GM18858 (cell line): ENCODE data around the gene C6orf89.
"Not testable (repeated sequence)": the region's sequence is repeated elsewhere in the genome, so short reads cannot be mapped to it uniquely, and the experiment has no call there.

Experiments used
- ATAC-seq: cut with Tn5 transposase; IDR thresholded peaks from one replicate; pipeline ENCODE4 v1.9.1; 2021; ENCODE audit not compliant: unreplicated experiment

C6orf89 gene

DNA sequence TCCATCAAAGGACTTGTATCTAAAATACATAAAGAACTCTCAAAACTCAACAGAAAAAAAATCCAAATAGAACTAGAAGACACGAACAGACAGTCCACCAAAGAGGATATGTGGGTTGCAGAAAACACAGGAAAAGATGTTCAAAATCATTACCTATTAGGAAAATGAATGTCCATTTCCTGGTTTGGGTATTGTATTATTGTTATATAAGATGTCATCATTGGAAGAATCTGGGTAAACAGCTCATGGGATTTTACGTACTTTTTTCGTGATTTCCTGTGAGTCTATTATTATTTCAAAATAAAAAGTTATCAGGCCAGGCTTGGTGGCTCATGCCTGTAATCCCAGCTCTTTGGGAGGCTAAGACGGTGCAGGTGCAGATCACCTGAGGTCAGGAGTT lies 59.5 kb downstream of the C6orf89 start:
- no peak for ATAC-seq

DNA sequence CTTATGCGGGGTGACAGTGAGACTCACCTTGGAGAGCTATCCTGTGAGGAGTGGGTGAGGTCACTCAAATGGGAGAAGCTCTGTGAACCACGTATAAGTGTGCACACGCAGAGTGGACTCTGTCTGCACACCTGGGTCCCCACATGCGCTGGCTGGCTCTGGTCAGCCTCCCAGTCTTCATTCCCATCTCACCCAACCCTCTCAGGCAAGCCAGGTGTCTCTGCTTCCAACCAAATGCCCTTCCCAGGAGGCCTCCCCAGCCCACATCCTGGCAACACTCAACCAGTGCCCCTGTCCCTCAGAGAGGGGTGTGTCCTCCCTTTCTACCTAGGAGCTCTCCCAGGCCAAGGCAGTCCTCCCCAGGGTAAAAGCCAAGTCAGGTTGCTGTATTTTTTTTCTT lies 60.8 kb downstream of the C6orf89 start:
- ATAC-seq, result no peak

DNA sequence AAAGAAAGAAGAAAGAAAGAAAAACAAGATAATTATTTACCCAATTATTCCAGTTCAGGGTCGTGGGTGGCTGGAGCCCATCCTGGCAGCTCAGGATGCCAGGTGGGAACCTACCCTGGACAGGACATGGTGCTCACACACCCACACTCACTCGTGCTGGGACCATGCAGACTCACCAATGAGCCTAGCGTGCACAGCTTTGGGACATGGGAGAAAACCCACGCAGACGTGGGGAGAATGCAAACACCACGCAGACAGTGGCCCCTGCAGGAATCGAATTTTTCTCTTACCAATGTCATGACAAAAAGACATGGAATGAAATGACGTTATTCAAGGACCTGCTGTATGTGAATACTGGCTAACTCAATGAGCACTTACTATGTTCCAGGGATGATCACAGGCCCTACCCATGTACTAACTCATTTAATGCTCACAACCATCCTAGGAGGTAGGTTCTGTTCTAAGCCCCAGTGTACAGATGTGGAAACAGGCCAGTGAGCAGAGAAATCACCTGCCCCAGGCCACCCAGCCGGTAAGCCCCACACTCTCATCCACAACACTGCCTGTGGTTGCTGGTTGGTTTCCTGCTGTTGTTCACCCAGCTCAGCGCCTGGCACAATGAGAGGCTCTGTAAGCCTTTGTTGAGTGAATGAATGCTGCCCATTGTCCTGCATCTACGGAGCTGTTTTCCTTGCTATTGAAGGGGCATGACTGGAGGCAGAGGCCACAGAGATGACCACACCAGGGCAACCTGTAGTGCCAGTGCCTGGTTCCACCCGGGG lies 62.0 kb downstream of the C6orf89 start:
- no peak for ATAC-seq

DNA sequence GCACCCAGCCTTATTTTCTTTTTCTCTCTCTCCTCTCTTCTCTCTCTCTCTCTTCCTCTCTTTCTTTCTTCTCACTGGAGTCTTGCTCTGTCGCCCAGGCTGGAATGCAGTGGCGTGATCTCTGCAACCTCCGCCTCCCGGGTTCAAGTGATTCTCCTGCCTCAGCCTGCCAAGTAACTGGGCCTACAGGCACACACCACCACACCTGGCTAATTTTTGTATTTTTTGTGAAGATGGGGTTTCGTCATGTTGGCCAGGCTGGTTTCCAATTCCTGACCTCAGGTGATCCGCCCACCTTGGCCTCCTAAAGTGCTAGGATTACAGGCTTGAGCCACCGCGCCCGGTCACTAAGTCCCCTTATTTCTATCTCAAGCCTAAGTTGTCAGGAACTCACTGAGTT lies 63.3 kb downstream of the C6orf89 start:
- not testable (repeated sequence) for ATAC-seq

DNA sequence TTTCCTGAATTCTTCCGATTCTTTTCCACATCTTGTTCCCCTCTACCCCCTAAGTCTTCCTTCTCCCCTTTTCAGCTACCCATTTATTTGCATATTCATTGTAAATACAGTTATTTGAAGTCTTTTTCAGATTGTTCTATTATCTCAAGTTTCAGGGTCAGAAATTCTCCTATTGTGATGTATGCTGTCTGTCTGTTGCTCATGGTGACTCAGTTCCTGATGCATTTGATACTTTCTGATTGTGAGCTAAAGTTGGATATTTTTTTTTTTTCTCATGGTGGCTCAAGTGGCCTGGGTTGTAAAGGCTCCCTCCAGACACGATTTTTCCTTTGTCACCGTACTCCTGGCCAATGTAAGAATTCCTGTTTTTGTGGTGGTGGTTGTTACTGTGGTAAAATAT lies 63.9 kb downstream of the C6orf89 start:
- no peak for ATAC-seq

DNA sequence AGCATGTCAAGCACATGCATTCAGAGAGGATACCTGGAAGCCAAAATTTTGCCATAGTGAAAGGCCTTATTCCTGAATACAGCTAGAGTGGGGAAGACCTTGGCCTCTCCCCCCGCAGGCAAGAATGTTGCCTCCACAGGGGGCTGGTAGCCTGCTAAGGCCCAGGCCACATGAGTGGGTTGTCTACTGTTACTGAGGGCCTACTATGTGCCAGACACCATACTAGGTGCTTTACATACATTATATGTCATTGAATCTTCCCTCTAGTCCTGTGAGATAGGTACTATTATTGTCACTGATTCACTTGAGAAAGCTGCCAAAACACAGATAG lies 68.1 kb downstream of the C6orf89 start:
- no peak for ATAC-seq

DNA sequence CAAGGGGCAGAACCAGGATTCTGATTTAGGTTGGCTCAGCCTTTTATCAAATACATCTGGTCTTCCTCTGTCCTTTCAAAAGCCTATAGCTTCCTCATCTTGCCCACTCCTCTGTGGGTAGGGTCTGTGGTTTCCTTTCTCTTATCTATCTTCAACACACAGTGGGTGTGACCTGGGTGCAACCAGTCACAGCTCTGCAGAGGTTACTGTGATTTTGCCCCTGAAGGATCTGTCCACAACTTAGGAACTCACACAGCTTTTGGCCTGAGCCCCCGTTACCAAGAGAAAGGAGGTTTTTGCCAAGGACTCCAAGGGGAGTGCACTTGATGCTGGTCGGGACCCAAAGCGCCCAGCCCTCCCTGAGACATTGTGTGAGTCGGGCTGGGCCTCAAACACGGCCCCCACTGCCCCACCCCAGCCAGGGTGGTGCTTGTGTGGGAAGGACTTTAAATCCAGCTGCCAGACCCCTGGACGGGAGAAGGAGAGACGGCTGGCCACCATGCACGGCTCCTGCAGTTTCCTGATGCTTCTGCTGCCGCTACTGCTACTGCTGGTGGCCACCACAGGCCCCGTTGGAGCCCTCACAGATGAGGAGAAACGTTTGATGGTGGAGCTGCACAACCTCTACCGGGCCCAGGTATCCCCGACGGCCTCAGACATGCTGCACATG lies 68.6 kb downstream of the C6orf89 start, which contains the start of gene PI16:
Gene PI16 (plus strand): TSS at position 477 of the 670 bp plus-strand sequence. CDS start 23 bp downstream, at position 500.
- no peak for ATAC-seq

DNA sequence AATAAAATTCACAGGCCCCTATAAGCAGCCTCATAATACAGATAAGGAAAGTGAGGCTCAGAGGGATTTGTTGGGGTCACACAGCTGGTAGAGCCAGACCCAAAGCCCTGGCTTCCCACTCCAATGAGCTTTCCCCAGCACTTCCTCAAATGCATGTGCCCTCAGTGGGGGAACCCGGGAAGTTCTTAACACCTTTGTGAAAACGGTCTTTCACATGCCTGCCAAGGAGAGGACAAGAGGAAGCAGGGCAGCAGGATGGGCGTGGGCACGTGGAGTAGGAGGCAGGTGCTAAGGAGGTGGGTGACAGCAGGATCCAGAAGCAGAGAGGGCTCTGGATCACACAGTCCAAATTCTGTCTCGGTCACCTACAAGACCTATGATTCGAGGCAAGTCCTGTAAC lies 69.4 kb downstream of the C6orf89 start:
- ATAC-seq, result no peak

DNA sequence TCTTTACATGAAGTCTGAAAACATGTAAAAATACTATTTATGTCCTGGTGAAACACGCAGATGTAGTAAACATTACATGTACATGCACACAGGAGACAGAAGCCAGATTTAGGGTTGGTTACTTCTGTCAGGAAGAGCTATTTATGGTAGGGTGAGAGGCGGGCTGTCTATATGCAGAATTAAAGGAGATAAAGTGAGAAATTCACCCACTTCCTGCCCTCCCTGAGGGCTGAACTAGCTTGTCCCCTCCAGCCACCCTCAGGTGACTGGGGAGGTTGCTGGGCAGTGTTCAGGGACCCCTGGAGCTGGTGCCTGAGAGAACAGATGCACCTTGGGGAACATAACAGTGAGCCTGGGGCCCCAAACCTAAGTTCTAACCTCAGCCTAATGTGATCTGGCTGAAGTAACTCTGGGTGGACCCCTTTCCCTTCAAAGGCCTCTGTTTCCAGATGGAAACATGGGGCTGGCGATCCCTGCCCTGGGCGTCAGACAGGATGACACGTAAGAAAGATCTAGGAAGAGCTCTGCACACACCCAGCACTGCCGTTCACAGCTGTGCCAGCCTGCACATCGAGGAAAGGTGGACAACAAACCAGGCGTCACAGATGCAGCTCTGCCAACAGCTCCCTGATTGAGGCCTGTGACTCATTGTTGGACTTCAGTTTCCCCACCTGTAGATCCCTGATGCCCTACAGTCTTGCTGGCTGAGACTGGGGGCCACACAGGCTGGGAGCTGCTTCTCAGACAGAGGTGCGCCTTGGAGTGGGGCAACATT lies 70.1 kb downstream of the C6orf89 start:
- no peak for ATAC-seq

DNA sequence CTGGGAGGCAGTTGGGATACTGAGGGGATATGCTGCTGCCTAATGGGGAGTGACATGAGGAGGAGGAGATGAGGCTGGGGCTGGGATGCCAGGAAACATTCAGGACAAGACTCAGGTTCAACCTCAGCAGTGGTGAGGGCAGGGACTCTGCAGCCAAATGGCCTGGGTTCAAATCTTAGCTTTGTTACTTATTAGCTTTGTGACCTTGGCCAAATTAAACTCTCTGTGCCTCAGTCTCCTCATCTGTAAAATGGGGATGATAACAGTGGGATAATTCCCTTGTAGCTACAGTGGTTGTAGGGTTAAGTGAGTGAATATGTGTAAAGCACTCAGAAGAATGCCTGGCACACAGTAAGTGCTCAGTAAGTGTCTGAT lies 70.7 kb downstream of the C6orf89 start:
- no peak for ATAC-seq

DNA sequence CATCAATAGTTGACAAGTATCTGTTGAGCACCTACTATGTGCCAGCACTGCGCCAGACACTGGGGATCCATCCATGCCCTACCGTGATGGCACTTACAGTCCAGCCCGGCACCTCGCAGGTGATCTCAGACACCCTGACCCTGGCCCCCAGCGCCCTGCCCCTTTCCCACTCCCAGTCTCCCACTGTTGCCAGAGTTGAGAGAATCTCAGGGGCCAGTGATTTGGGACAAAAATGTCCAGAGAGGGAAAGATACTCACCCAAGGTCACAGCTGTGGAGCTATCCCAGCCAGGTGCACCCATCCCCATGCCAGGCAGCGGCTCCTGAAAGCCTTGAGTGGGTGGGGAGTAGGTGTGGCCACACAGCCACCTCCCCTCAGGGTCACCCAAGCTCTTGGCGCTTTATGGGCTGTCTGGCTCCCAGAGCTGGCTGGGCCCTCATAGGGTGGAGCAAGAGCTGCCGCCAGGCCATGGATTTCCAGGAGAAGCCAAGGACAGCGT lies 72.1 kb downstream of the C6orf89 start:
- ATAC-seq, result no peak

DNA sequence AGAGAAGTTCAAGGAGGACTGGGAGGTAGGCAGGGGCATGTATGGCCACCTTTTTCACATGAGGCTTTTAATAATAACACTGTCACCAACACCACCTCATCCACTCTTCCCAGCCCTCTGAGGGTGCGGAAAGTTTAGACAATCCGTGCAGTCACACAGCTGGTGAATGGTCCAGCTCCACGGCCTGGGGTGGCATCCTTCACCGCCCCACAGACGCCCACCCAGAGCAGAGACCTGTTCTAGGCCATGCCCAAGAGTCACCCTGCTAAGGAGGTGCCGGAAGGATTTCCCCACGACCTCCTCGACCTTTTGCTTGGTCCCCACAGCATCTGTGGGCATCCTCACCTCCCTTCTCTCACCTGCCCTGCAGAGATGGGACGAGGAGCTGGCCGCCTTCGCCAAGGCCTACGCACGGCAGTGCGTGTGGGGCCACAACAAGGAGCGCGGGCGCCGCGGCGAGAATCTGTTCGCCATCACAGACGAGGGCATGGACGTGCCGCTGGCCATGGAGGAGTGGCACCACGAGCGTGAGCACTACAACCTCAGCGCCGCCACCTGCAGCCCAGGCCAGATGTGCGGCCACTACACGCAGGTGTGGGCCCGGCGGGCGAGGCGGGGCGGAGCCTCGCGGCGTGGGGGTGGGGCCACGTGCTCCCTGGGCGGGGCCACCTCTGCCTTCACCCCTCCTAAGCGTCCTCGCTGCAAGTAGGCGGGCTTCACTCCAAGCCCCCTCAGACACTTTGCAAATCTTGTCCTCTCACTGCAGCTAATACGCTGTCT lies 73.2 kb downstream of the C6orf89 start:
- ATAC-seq, result no peak

DNA sequence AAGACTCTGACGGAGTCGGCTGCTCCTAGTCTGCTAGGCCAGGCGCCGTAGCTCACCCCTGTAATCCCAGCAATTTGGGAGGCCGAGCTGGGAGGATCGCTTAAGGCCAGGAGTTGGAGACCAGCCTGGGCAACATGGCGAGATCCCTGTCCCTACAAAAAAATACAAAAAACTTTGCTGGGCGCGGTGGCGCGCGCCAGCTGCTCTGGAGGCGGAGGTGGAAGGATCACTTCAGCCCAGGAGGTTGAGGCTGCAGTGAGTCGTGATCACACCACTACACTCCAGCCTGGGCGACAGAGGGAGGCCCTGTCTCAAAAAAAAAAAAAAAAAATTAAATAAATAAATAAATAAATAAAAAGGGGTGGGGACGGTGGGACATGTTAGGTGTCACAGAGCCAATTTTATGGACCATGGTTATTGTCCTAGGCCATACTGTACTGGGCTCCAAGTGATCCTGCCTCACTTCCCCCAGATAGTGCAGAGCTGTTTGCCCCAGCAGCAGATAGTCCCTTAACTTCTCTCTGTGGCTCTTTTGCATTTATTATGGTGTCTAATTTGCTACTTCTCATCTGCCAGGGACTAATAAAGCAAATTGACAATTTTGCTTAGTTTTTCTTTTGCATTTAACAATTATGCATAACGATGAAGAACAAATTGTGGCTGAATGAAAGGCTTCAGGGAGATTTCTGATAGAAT lies 74.0 kb downstream of the C6orf89 start:
- ATAC-seq, result no peak

DNA sequence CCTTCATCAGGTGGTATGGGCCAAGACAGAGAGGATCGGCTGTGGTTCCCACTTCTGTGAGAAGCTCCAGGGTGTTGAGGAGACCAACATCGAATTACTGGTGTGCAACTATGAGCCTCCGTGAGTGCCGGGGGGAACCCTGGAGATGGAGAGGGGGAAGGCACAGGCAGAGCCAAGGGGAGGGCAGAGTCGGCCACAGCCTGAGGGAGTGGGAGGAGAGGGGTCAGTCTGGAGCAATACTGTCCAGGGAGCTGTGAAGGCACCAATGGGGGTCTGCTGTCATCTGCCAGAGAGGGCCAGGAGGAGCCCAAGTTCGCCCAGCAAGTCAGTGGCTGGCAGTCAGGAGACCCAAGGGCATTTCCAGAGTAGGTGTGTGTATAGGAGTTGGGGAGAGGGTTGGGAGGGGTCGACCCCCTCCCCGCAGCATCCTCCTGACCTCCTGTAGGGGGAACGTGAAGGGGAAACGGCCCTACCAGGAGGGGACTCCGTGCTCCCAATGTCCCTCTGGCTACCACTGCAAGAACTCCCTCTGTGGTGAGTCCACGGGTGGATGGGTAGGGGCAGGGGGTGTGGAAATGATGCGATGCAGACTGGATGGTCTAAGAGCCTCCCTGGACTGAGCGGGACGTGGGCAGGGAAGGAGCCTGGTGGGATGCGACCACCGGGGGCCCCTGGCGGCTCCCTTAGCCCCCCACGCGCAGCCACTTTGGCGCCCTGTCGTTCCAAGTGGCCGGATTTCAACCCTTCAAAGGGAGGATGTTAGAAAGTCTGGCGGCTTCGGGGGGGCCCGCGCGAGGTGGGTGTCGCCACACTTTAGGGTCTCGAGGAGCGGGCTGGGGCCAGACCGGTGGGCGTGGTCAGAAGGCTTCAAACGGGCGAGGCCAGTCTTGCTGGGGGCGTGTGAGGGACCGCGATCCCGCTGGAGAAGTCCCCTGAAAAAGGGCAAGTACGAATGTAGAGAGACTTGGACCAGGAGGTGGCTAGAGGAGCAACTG lies 76.0 kb downstream of the C6orf89 start:
- no peak for ATAC-seq

DNA sequence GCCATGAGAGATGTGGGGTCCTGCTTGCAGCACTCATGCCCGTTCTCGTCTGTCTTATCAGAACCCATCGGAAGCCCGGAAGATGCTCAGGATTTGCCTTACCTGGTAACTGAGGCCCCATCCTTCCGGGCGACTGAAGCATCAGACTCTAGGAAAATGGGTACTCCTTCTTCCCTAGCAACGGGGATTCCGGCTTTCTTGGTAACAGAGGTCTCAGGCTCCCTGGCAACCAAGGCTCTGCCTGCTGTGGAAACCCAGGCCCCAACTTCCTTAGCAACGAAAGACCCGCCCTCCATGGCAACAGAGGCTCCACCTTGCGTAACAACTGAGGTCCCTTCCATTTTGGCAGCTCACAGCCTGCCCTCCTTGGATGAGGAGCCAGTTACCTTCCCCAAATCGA lies 77.1 kb downstream of the C6orf89 start:
- ATAC-seq, result no peak

DNA sequence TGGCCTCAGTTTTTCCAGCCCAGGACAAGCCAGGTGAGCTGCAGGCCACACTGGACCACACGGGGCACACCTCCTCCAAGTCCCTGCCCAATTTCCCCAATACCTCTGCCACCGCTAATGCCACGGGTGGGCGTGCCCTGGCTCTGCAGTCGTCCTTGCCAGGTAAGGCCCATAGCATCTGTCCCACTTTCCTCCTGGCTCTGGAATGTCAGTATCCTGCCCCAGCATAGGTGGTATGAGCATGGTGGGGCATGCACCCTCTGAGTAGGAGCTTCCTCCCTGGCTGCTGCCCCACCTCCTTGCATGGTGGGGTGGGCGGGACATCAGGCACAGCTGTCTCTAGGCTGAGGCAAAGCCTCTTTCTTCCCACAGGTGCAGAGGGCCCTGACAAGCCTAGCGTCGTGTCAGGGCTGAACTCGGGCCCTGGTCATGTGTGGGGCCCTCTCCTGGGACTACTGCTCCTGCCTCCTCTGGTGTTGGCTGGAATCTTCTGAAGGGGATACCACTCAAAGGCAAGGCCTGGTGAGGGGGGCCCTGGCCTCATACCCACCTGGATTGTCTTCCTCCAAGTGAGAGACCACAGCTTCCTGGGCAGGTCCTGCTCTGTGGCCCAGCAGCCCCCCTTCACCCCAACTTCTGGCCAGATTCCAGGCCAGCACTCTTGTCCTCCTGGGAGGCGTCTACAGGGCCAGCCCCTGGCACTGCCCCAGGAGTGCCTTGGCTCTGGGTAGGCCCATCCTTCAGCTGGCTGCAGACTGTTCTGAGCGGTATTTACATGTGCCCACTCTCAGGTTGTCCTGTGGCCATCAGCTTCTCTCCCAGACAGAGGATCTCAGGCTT lies 77.9 kb downstream of the C6orf89 start:
- no peak for ATAC-seq

DNA sequence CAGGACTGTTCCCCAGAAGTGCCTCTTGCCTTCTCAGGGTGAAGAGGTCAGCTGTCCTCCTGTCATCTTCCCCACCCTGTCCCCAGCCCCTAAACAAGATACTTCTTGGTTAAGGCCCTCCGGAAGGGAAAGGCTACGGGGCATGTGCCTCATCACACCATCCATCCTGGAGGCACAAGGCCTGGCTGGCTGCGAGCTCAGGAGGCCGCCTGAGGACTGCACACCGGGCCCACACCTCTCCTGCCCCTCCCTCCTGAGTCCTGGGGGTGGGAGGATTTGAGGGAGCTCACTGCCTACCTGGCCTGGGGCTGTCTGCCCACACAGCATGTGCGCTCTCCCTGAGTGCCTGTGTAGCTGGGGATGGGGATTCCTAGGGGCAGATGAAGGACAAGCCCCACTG lies 78.6 kb downstream of the C6orf89 start:
- ATAC-seq, result no peak

DNA sequence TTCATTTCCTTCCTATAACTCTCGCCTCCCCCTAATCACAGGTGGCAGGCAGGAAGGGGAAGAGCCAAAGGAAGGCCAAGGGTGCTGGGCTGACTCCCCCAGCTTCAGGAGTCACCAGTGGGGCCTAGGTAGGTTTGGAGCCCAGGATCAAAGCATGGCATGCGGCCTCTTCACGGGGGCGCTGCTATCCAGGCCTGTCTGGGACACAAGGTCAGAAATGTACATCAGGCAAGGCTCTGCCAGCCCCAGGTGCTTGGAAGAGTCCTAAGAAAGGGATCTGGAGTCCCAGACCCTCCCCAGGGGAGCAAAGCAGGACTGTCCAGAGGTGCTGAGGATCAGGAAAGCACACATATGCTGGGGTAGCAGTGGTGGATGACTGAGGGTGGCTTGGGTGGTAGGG lies 79.2 kb downstream of the C6orf89 start:
- no peak for ATAC-seq
